NCI-H2196 treated with DMSO at 0.1 percent for 48 hours (cell line): ENCODE data around the gene INAFM1.
"Not testable (repeated sequence)": the region's sequence is repeated elsewhere in the genome, so short reads cannot be mapped to it uniquely, and the experiment has no call there.

ENCODE experiments used
- DNase-seq: peaks from one replicate; lab custom pipeline; 2025; ENCODE audit not compliant: unreplicated experiment; lab: John Stamatoyannopoulos, UW

The INAFM1 gene

GRCh38 chr19:47240996-47241918, 33.4 kb upstream of the INAFM1 start:
- peak; percentile 76 for DNase-seq

GRCh38 chr19:47241919-47242577, 32.6 kb upstream of the INAFM1 start:
- no peak for DNase-seq

GRCh38 chr19:47243364-47243775, 31.3 kb upstream of the INAFM1 start:
- no peak for DNase-seq

DNA sequence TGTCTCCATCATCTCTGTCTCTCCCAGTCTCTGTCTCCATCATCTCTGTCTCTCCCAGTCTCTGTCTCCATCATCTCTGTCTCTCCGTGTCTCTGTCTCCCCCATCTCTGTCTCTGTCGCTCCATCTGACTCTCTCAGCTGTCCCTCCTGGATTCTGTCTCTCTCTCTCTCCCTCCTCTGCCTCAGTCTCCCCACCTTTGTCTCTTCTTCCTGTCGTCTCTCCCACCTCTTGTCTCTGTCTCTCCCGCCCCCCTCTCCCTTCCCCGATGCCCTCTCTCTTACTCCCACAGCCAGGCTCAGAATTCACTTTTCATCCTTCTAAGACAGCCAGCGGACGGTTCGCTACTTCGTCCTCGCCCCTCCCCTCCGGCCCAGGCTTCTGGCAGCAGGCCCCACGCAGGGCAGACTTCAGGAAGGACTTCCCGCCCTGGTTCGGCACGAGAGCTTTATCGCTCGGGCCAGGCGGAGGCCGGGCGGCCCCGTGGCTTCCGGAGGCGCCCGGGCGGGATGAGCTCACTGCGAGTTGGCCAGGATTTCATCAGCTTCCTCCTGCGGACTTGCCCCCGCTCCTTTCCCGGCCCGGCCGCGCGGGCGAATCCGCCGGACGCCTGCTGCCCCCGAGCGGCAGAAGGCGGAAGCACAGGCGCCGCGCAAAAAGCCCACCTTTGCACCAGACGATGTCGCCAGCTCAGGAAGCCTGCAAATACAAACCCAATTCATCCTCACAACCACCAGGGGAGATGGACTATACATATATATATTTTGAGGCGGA, 30.7 kb upstream of the INAFM1 start:
- peak; percentile 86 for DNase-seq

GRCh38 chr19:47247308-47247990, 27.2 kb upstream of the INAFM1 start:
- no peak for DNase-seq

- not testable (repeated sequence) for DNase-seq
Measured at GRCh38 chr19:47253016-47253415, 21.7 kb upstream of the INAFM1 start.

GRCh38 chr19:47253467-47253881, 21.2 kb upstream of the INAFM1 start:
- DNase-seq: peak; percentile 24

- DNase-seq: no peak
Measured at GRCh38 chr19:47253970-47254369, 20.7 kb upstream of the INAFM1 start.

- DNase-seq: peak; percentile 99
Measured at GRCh38 chr19:47255879-47256692, 18.6 kb upstream of the INAFM1 start, which contains the start of gene CCDC9. Gene CCDC9, plus strand, starts transcription at chr19:47256525. Its CDS starts 1,876 bp downstream, at chr19:47258401.

GRCh38 chr19:47256693-47257410, 17.8 kb upstream of the INAFM1 start:
- DNase-seq: peak; percentile 100

DNA sequence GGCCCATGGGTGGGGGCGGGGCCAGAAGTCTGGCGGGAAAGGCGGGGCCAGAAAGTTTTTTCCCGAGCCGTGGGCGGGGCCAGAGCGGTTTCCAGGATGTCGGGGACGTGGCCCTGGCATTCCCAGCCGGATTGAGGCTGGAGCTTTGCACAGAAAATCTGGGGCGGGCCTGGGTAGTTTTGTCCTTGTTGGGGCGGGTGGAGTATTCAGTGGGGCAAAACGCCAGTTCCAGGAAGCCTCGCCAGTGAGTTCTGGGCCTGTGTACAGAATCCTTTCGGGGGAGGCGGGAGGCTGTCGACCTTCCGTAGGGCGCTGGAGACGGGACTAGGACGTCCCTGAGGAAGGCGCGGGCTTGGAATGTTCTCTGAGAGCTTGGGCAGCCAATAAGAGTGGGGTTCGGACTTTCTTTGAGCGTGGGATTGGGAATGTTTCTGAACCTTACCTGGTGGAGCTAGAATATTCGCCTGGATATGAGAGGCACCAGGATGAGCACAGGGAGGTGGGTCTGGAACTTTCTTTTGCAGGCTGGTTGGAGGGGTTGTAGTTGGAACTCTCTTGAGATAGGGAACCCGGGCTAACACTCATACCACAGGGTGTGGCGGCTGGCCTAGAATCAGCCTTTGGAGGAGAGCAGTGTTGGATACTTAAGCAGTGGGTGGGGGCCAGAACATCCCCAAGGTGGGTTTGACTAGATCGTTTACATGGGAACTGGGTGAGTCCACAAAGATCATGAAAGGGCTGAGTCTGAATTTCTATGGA, 17.1 kb upstream of the INAFM1 start:
- no peak for DNase-seq

- DNase-seq: no peak
Measured at GRCh38 chr19:47258434-47258833, 16.3 kb upstream of the INAFM1 start.

- no peak for DNase-seq
Measured at GRCh38 chr19:47258895-47259555, 15.7 kb upstream of the INAFM1 start.

DNA sequence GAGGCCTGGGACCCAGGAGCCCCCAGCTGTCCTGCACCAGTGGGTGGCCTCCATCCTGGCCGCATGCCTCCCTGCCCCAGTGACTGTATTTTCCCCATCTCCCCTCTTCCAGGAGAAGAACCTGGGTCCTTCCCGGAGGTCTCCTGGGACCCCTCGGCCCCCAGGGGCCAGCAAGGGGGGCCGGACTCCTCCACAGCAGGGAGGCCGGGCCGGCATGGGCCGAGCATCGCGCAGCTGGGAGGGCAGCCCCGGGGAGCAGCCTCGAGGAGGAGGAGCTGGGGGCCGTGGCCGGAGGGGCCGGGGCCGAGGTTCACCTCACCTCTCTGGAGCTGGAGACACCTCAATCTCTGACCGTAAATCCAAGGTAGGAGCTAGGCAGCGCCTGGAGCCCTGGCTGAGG, 14.2 kb upstream of the INAFM1 start:
- no peak for DNase-seq

- DNase-seq: not testable (repeated sequence)
Measured at GRCh38 chr19:47261946-47262793, 12.5 kb upstream of the INAFM1 start.

GRCh38 chr19:47264629-47265028, 10.1 kb upstream of the INAFM1 start:
- DNase-seq: no peak

GRCh38 chr19:47266401-47266941, 8.2 kb upstream of the INAFM1 start:
- DNase-seq: no peak
